ENCODE data around the gene CXCR3. TPM values are rescaled to one million over a fixed set of nuclear protein-coding genes. Genes with fewer than 3 reads are reported as not detected.

Gene CXCR3
- total RNA-seq, 1 experiment from 2014 or later: not detected

DNA sequence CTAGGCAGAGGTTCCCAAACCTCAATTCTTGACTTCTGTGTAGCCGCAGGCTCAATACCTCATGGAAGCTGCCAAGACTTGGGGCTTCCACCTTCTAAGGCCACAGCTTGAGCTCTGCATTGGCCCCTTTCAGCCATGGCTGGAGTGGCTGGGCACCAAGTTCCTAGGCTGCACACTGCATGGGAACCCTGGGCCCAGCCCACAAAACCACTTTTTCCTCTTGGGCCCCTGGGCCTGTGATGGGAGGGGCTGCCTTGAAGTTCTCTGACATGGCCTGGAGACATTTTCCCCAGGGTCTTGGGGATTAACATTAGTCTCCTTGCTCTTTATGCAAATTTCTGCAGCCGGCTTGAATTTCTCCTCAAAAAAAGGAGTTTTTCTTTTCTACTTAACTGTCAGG, 35.0 kb upstream of the CXCR3 start:
- no peak for TF ChIP-seq JUND (IDR thresholded peaks at IDR 0.05)
- TF ChIP-seq, protein P1, sequence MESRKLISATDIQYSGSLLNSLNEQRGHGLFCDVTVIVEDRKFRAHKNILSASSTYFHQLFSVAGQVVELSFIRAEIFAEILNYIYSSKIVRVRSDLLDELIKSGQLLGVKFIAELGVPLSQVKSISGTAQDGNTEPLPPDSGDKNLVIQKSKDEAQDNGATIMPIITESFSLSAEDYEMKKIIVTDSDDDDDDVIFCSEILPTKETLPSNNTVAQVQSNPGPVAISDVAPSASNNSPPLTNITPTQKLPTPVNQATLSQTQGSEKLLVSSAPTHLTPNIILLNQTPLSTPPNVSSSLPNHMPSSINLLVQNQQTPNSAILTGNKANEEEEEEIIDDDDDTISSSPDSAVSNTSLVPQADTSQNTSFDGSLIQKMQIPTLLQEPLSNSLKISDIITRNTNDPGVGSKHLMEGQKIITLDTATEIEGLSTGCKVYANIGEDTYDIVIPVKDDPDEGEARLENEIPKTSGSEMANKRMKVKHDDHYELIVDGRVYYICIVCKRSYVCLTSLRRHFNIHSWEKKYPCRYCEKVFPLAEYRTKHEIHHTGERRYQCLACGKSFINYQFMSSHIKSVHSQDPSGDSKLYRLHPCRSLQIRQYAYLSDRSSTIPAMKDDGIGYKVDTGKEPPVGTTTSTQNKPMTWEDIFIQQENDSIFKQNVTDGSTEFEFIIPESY (IDR thresholded peaks at IDR 0.05; ENCODE audit: extremely low read depth, insufficient replicate concordance, low read length): no peak
- no peak for TF ChIP-seq ZNF274 (IDR thresholded peaks at IDR 0.05; ENCODE audit: low read depth, low read length)
- Histone ChIP-seq H3K9ac (ENCODE audit: low read length) (no peak overlapping the region), H3K4me1 (ENCODE audit: control insufficient read depth in 1 of 2, insufficient read depth in 2 of 2, low read length in 2 of 2) (no peaks in the 10 kb centered on the region), H2AFZ (ENCODE audit: low read depth, low read length, poor library complexity, severe bottlenecking) (no peak overlapping the region), H3K79me2 (ENCODE audit: insufficient read depth, low read length) (no peaks in the 10 kb centered on the region), H3K36me3 (ENCODE audit: control insufficient read depth in 1 of 2, insufficient read depth in 2 of 2, low read length in 2 of 2) (no peaks in the 10 kb centered on the region), H3K4me2 (ENCODE audit: low read length) (no peak overlapping the region), H4K20me1 (ENCODE audit: insufficient read depth) (no peaks in the 10 kb centered on the region), H3K4me3 (replicated peaks in 1 of 2; ENCODE audit: low read depth in 1 of 2, low read length in 2 of 2) (no peak overlapping the region), H3K27ac (ENCODE audit: low read depth, low read length) (no peak overlapping the region), H3K9me2 (ENCODE audit: insufficient read depth) (no peaks in the 10 kb centered on the region), H3K27me3 (ENCODE audit: insufficient read depth, low read length) (no peaks in the 10 kb centered on the region), H3K9me3 (ENCODE audit: control insufficient read depth in 1 of 2, insufficient read depth in 1 of 2, low read depth in 1 of 2, low read length in 2 of 2) (no peaks in the 10 kb centered on the region)
- BruUV-seq (replicated peaks): no TSS peak
- intact Hi-C loops (cut with micrococcal nuclease): no loop called here
- POLR2A ChIA-PET: no interaction called here
- CTCF ChIA-PET: no interaction called here
- RAD21 ChIA-PET (ENCODE audit: low non-redundant PET in 1 of 2, low total read pairs in 2 of 2, uncharacterized antibody in 2 of 2, unreplicated experiment in 2 of 2): no interaction called here
- DNase-seq (ENCODE audit: low read depth, low spot score) (no peak), ATAC-seq (no peak)

DNA sequence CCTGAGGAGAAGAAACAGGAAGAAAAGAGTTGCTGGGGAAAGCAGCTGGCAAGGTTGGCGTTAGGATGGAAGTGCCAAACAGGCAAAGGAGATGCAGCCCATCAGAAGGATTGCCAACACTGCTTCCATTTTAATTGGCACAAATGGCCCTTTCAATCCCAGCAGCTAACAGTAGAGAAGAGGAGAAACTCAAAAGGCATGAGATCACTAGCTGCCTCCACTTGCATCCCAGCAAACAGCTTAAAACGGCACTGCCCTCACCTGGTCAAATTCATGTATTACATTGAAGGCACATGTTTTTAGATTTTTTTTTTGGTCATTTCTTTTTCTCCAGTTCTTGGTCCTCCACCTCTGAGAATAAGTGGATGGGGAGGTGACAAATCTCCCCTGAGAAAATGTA, 34.1 kb upstream of the CXCR3 start:
- Histone ChIP-seq H3K27ac (ENCODE audit: low read depth, low read length) (no peak overlapping the region), H3K36me3 (ENCODE audit: control insufficient read depth in 1 of 2, insufficient read depth in 2 of 2, low read length in 2 of 2) (no peaks in the 10 kb centered on the region), H3K9ac (ENCODE audit: low read length) (no peak overlapping the region), H3K9me3 (ENCODE audit: control insufficient read depth in 1 of 2, insufficient read depth in 1 of 2, low read depth in 1 of 2, low read length in 2 of 2) (no peaks in the 10 kb centered on the region), H3K9me2 (ENCODE audit: insufficient read depth) (no peaks in the 10 kb centered on the region), H3K4me2 (ENCODE audit: low read length) (no peak overlapping the region), H4K20me1 (ENCODE audit: insufficient read depth) (no peaks in the 10 kb centered on the region), H3K4me3 (replicated peaks in 1 of 2; ENCODE audit: low read depth in 1 of 2, low read length in 2 of 2) (no peak overlapping the region), H2AFZ (ENCODE audit: low read depth, low read length, poor library complexity, severe bottlenecking) (no peak overlapping the region), H3K27me3 (ENCODE audit: insufficient read depth, low read length) (no peaks in the 10 kb centered on the region), H3K4me1 (ENCODE audit: control insufficient read depth in 1 of 2, insufficient read depth in 2 of 2, low read length in 2 of 2) (no peaks in the 10 kb centered on the region), H3K79me2 (ENCODE audit: insufficient read depth, low read length) (no peaks in the 10 kb centered on the region)
- ChIA-PET RAD21 (ENCODE audit: low non-redundant PET in 1 of 2, low total read pairs in 2 of 2, uncharacterized antibody in 2 of 2, unreplicated experiment in 2 of 2) (interaction anchor here in 1 of 2 experiments (0.7 kb wide), 1 partner anchor 206 kb away, joined by 3 read pairs; no protein-coding TSS in a partner anchor), CTCF (interaction anchor here (0.9 to 1.6 kb wide), 3 partner anchors 17 to 683 kb away, joined by 3 to 5 read pairs (median 3); no protein-coding TSS in a partner anchor), POLR2A (no interaction called here)
- TF ChIP-seq, protein P2, sequence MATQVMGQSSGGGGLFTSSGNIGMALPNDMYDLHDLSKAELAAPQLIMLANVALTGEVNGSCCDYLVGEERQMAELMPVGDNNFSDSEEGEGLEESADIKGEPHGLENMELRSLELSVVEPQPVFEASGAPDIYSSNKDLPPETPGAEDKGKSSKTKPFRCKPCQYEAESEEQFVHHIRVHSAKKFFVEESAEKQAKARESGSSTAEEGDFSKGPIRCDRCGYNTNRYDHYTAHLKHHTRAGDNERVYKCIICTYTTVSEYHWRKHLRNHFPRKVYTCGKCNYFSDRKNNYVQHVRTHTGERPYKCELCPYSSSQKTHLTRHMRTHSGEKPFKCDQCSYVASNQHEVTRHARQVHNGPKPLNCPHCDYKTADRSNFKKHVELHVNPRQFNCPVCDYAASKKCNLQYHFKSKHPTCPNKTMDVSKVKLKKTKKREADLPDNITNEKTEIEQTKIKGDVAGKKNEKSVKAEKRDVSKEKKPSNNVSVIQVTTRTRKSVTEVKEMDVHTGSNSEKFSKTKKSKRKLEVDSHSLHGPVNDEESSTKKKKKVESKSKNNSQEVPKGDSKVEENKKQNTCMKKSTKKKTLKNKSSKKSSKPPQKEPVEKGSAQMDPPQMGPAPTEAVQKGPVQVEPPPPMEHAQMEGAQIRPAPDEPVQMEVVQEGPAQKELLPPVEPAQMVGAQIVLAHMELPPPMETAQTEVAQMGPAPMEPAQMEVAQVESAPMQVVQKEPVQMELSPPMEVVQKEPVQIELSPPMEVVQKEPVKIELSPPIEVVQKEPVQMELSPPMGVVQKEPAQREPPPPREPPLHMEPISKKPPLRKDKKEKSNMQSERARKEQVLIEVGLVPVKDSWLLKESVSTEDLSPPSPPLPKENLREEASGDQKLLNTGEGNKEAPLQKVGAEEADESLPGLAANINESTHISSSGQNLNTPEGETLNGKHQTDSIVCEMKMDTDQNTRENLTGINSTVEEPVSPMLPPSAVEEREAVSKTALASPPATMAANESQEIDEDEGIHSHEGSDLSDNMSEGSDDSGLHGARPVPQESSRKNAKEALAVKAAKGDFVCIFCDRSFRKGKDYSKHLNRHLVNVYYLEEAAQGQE (IDR thresholded peaks at IDR 0.05; ENCODE audit: low read depth): no peak
- no peak for TF ChIP-seq SIN3A (IDR thresholded peaks at IDR 0.05; ENCODE audit: low read depth)
- TF ChIP-seq SP1 (IDR thresholded peaks at IDR 0.05; ENCODE audit: low read depth): no peak
- TF ChIP-seq TCF7L2 (IDR thresholded peaks at IDR 0.05; ENCODE audit: borderline replicate concordance, extremely low read depth, insufficient read depth, insufficient read length): no peak
- no peak for TF ChIP-seq POLR2AphosphoS5 (IDR thresholded peaks at IDR 0.05; ENCODE audit: low read depth, low read length)
- peak; percentile 70 for TF ChIP-seq RAD21 (IDR thresholded peaks at IDR 0.05; ENCODE audit: low read depth)
- no peak for TF ChIP-seq EZH2phosphoT487 (IDR thresholded peaks at IDR 0.05; ENCODE audit: borderline replicate concordance)
- TF ChIP-seq JUND (IDR thresholded peaks at IDR 0.05): no peak
- TF ChIP-seq FOSL1 (IDR thresholded peaks at IDR 0.05; ENCODE audit: low read depth): no peak
- TF ChIP-seq, protein P3, sequence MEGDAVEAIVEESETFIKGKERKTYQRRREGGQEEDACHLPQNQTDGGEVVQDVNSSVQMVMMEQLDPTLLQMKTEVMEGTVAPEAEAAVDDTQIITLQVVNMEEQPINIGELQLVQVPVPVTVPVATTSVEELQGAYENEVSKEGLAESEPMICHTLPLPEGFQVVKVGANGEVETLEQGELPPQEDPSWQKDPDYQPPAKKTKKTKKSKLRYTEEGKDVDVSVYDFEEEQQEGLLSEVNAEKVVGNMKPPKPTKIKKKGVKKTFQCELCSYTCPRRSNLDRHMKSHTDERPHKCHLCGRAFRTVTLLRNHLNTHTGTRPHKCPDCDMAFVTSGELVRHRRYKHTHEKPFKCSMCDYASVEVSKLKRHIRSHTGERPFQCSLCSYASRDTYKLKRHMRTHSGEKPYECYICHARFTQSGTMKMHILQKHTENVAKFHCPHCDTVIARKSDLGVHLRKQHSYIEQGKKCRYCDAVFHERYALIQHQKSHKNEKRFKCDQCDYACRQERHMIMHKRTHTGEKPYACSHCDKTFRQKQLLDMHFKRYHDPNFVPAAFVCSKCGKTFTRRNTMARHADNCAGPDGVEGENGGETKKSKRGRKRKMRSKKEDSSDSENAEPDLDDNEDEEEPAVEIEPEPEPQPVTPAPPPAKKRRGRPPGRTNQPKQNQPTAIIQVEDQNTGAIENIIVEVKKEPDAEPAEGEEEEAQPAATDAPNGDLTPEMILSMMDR (IDR thresholded peaks at IDR 0.05 in 2 of 3, conservative IDR thresholded peaks at IDR 0.05 in 1 of 3; ENCODE audit: borderline replicate concordance in 1 of 3, insufficient read depth in 1 of 3, low read depth in 2 of 3, low read length in 2 of 3): peak; percentile 34 to 48 (median 38); a peak in 5 of 6 replicates
- no TSS peak for BruUV-seq (replicated peaks)
- peak; percentile 58; the same call in 1 of the 2 replicates for ATAC-seq
- intact Hi-C loops (cut with micrococcal nuclease): no loop called here
- DNase-seq (ENCODE audit: low read depth, low spot score): peak; percentile 23

All from HCT116 (cell line).